ENCODE measurements around the gene NUDT16L1. TPM values are rescaled to one million over a fixed set of nuclear protein-coding genes. Genes with fewer than 3 reads are reported as not detected.

The NUDT16L1 gene
- total and polyA plus RNA-seq, 2 of the 13 experiments (the other 11 are each of a cell fraction or from before 2014, with no cell fraction given): 28.0 to 40.5 TPM

DNA sequence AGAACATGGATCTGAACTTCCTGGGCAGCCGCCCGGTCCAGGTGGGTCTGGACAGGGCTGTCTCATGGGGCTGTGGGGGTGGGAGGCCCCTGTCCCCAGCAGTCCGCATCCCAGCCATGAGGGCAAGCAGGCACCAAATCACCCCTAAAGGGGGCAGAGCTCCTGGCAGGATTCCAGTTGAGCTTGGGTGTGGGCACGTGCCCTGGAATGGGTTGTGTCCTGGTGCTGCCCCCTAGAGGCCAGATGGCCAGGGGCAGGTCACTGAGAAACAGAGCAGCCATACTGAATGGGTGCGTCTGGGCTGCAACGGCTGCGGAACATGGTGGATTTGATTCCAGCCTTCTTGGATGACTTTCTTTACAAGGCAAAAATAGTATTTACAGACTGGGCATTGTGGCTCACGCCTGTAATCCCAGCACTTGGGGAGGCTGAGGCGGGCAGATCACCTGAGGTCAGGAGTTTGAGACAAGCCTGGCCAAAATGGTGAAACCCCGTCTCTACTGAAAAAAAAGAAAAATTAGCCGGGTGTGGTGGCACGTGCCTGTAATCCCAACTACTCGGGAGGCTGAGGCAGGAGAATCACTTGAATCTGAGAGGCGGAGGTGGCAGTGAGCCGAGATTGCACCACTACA lies 42.8 kb upstream of the NUDT16L1 start (continued):
- TF ChIP-seq, protein P1, sequence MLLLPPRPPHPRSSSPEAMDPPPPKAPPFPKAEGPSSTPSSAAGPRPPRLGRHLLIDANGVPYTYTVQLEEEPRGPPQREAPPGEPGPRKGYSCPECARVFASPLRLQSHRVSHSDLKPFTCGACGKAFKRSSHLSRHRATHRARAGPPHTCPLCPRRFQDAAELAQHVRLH (CRISPR knock-in tag; IDR thresholded peaks at IDR 0.05; ENCODE audit: borderline replicate concordance, low read depth): peak; percentile 20; the same call in 1 of the 2 replicates
- TF ChIP-seq SAP130 (CRISPR knock-in tag; IDR thresholded peaks at IDR 0.05; ENCODE audit: low read depth) (peak; percentile 38), EED (CRISPR knock-in tag; IDR thresholded peaks at IDR 0.05) (0 out of 2 replicates have a peak, but pooled peaks have one; percentile 15)

DNA sequence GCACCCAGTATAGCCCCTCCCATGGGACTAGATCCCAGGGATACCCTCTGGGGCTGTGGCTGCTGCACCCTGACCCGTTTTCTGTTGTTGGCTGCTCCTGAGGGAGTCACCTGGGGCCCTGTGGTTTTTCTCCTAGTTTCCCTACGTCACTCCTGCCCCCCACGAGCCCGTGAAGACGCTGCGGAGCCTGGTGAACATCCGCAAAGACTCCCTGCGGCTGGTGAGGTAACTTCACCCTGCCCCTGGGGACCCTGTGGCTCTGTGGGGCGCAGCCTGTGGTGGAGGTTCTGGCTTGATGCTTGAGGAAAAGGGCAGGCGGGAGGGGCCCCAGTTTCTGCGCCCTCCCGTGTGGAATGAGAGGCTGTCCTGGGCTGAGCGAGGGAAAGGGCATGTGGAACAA lies 41.5 kb upstream of the NUDT16L1 start:
- Histone ChIP-seq H3K27ac (ENCODE audit: extremely low read length, insufficient read depth, low read length) (no peak overlapping the region), H3K9ac (ENCODE audit: insufficient read depth, low read depth, low read length) (no peak overlapping the region), H2AFZ (ENCODE audit: low read length) (no peak overlapping the region), H3K4me3 (replicated peaks in 1 of 3; ENCODE audit: insufficient read depth in 1 of 3, low read depth in 2 of 3, low read length in 3 of 3) (no peak overlapping the region), H3K36me3 (replicated peaks in 1 of 2; ENCODE audit: control insufficient read depth in 1 of 2, insufficient read depth in 2 of 2, low read length in 2 of 2) (peaks cover 24 to 40% of the 10 kb centered on the region in 2 experiments; a peak in 4 of 5 replicates), H3K9me3 (ENCODE audit: low read length) (no peaks in the 10 kb centered on the region), H3K27me3 (ENCODE audit: control insufficient read depth in 1 of 2, insufficient read depth in 2 of 2, low read length in 2 of 2) (no peaks in the 10 kb centered on the region), H3K79me2 (ENCODE audit: insufficient read depth, low read length) (peaks cover 18% of the 10 kb centered on the region), H3K4me1 (ENCODE audit: insufficient read depth, low read length) (peaks cover 52% of the 10 kb centered on the region), H4K20me1 (ENCODE audit: insufficient read depth, low read length) (no peaks in the 10 kb centered on the region), H3K4me2 (ENCODE audit: low read depth, low read length) (no peak overlapping the region)
- no peak for DNase-seq (ENCODE audit: low spot score)
- intact Hi-C loops (cut with micrococcal nuclease; ENCODE audit: unreplicated experiment): no loop called here
- ChIA-PET CTCF (ENCODE audit: low intra/inter-chr PET ratio, low total read pairs) (no interaction called here), POLR2A (no interaction called here)
- WGBS (ENCODE audit: low lambda C conversion rate): 95% methylated on average over 13 of the region's 13 CpGs
- in situ Hi-C loops (cut with HindIII; ENCODE audit: extremely low pct_ligation_motif_present, low pct_unique_long_range_greater_than_20kb): no loop called here
- BruUV-seq (replicated peaks): no TSS peak
- no peak for FAIRE-seq
- no peak for ATAC-seq
- TF ChIP-seq, protein P2, sequence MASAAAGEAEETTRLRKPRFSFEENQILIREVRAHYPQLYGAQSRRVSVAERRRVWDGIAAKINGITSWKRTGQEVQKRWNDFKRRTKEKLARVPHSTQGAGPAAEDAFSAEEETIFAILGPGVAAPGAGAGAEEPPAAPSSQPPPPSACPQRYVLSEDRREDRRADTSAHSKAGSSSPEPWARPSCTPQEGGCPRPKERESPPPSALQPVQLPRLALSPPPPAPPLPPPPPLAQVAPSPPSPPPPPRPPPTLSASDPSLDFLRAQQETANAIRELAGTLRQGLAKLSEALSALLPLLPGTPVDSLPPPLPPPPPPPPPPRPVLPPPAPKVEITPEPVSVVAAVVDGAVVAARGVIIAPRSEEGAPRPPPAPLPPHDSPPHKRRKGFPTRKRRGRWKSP (CRISPR knock-in tag; IDR thresholded peaks at IDR 0.05): no peak
- TF ChIP-seq, protein P3, sequence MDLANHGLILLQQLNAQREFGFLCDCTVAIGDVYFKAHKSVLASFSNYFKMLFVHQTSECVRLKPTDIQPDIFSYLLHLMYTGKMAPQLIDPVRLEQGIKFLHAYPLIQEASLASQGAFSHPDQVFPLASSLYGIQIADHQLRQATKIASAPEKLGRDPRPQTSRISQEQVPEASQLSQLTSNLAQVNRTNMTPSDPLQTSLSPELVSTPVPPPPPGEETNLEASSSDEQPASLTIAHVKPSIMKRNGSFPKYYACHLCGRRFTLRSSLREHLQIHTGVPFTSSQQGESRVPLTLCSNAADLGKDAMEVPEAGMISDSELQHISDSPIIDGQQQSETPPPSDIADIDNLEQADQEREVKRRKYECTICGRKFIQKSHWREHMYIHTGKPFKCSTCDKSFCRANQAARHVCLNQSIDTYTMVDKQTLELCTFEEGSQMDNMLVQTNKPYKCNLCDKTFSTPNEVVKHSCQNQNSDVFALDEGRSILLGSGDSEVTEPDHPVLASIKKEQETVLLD (CRISPR knock-in tag; IDR thresholded peaks at IDR 0.05; ENCODE audit: low read depth): no peak
- TF ChIP-seq, protein P1 (CRISPR knock-in tag; IDR thresholded peaks at IDR 0.05; ENCODE audit: borderline replicate concordance, low read depth): no peak
- no peak for TF ChIP-seq PAWR (CRISPR knock-in tag; IDR thresholded peaks at IDR 0.05; ENCODE audit: borderline replicate concordance)
- TF ChIP-seq ZNF274 (CRISPR knock-in tag; IDR thresholded peaks at IDR 0.05): no peak
- TF ChIP-seq, protein P4, sequence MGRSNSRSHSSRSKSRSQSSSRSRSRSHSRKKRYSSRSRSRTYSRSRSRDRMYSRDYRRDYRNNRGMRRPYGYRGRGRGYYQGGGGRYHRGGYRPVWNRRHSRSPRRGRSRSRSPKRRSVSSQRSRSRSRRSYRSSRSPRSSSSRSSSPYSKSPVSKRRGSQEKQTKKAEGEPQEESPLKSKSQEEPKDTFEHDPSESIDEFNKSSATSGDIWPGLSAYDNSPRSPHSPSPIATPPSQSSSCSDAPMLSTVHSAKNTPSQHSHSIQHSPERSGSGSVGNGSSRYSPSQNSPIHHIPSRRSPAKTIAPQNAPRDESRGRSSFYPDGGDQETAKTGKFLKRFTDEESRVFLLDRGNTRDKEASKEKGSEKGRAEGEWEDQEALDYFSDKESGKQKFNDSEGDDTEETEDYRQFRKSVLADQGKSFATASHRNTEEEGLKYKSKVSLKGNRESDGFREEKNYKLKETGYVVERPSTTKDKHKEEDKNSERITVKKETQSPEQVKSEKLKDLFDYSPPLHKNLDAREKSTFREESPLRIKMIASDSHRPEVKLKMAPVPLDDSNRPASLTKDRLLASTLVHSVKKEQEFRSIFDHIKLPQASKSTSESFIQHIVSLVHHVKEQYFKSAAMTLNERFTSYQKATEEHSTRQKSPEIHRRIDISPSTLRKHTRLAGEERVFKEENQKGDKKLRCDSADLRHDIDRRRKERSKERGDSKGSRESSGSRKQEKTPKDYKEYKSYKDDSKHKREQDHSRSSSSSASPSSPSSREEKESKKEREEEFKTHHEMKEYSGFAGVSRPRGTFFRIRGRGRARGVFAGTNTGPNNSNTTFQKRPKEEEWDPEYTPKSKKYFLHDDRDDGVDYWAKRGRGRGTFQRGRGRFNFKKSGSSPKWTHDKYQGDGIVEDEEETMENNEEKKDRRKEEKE (IDR thresholded peaks at IDR 0.05): no peak
- no peak for TF ChIP-seq TEAD3 (CRISPR knock-in tag; optimal IDR thresholded peaks at IDR 0.05; ENCODE audit: borderline replicate concordance)
- no peak for TF ChIP-seq ZFP1 (CRISPR knock-in tag; IDR thresholded peaks at IDR 0.05)
- no peak for TF ChIP-seq RXRA (CRISPR knock-in tag; IDR thresholded peaks at IDR 0.05)
- TF ChIP-seq, protein P5, sequence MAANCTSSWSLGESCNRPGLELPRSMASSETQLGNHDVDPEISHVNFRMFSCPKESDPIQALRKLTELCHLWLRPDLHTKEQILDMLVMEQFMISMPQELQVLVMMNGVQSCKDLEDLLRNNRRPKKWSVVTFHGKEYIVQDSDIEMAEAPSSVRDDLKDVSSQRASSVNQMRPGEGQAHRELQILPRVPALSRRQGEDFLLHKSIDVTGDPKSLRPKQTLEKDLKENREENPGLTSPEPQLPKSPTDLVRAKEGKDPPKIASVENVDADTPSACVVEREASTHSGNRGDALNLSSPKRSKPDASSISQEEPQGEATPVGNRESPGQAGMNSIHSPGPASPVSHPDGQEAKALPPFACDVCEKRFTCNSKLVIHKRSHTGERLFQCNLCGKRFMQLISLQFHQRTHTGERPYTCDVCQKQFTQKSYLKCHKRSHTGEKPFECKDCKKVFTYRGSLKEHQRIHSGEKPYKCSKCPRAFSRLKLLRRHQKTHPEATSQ (CRISPR knock-in tag; IDR thresholded peaks at IDR 0.05; ENCODE audit: borderline replicate concordance): no peak
- no peak for TF ChIP-seq ZNF557 (CRISPR knock-in tag; IDR thresholded peaks at IDR 0.05)
- TF ChIP-seq NAIF1 (CRISPR knock-in tag; IDR thresholded peaks at IDR 0.05; ENCODE audit: borderline replicate concordance): no peak
- no peak for TF ChIP-seq ZNF564 (CRISPR knock-in tag; IDR thresholded peaks at IDR 0.05)

All from HepG2 (cell line).